Choroid plexus epithelial cell (primary cell): ENCODE results near the gene PRELID3B.
"Not testable (repeated sequence)": the region's sequence is repeated elsewhere in the genome, so short reads cannot be mapped to it uniquely, and the experiment has no call there.

Source experiments
- DNase-seq: peaks from one replicate; pipeline ENCODE4 v3.0.0-alpha.2; 2010; ENCODE audit warnings: low read depth
- H3K4me3 ChIP-seq: 2 replicates; pipeline ENCODE4 v1.5.1; 2011; ENCODE audit warnings: low read depth, mild to moderate bottlenecking, control low read depth, low read length, moderate library complexity
- TF ChIP-seq, protein P1 (sequence below): conservative IDR thresholded peaks from 2 replicates; pipeline ENCODE4 v1.5.1; 2011; ENCODE audit warnings: low read depth, mild to moderate bottlenecking, control low read depth, inconsistent platforms, low read length, moderate library complexity

The PRELID3B gene

DNA sequence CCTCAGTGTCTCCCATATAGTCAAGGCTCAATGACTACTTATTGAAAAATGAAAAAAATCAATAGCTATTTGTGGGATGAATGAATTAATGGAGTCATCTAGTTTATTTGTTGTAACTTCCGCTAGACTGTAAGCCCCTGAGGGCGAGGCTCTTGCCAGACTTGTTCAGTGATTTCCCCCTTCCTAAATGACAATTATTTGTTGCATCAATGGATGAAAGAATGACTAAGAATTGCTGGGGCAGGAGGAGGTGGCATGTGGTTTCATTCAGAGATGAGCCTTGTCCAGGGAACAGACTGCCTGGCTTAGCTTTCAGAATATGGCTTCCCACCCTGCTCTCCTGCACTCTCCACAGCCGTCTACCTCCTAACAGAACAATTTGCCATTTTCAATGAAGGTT lies 1.1 kb upstream of the PRELID3B start:
- no peak for DNase-seq
- H3K4me3 ChIP-seq: no peak overlapping the region
- TF ChIP-seq, protein P1, sequence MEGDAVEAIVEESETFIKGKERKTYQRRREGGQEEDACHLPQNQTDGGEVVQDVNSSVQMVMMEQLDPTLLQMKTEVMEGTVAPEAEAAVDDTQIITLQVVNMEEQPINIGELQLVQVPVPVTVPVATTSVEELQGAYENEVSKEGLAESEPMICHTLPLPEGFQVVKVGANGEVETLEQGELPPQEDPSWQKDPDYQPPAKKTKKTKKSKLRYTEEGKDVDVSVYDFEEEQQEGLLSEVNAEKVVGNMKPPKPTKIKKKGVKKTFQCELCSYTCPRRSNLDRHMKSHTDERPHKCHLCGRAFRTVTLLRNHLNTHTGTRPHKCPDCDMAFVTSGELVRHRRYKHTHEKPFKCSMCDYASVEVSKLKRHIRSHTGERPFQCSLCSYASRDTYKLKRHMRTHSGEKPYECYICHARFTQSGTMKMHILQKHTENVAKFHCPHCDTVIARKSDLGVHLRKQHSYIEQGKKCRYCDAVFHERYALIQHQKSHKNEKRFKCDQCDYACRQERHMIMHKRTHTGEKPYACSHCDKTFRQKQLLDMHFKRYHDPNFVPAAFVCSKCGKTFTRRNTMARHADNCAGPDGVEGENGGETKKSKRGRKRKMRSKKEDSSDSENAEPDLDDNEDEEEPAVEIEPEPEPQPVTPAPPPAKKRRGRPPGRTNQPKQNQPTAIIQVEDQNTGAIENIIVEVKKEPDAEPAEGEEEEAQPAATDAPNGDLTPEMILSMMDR: no peak

DNA sequence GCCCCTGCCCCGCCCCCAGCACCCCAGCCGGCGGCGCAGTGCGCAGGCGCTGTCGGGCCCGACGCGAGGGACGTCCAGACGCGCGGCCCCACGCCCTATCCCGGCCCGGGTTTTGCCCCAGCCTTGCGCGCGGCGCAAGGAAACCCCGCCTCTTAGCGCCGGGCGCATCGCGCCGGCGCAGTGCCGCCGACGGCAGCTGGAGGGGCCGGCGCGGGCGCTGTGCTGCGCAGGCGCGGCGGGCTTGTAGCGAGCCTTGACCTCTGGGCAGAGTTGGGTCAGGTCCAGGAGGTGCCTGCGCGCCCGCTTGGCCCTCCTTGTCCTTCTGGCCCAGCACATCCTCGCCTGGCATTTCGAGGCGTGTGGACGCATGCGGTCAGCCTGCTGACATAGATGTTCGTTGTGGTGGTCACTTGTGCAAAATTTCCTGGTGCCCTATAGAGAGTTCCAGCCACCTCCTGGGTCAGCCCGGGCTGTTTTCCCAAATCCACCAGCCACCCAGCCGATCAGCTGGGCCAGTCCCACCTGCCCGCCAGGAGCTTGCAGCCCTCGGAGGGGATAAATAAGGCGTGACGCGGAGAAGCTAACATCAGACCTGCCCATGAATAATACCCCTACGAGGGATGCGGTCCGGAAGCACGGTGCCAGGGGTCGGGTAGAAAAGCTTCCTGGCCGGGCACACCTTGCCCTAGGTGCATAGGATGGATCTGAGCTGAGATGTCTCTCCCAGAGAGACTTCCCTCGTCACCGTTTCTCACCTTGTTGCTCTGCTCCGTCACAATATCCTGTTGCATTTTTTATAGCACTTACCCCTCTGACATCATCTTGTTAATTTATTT lies 428 bp upstream of the PRELID3B start:
- DNase-seq: peak; percentile 92
- TF ChIP-seq, protein P1: no peak
- H3K4me3 ChIP-seq: peak overlapping the region; percentile 90

DNA sequence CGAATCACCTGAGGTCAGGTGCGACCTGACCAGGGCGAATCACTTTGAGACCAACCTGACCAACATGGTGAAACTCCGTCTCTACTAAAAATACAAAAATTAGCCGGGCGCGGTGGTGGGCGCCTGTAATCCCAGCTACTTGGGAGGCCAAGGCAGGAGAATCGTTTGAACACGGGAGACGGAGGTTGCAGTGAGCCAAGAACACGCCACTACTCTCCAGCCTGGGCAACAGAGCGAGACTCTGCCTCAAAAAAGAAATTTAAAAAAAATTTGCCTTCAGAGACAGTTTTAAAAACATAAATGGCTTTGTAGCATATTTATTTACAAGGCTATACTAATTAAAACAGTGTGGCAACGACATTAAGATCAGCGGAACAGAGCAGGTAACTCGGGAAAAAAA lies 1.1 kb downstream of the PRELID3B start:
- peak overlapping the region; percentile 90 for H3K4me3 ChIP-seq
- DNase-seq: not testable (repeated sequence)

DNA sequence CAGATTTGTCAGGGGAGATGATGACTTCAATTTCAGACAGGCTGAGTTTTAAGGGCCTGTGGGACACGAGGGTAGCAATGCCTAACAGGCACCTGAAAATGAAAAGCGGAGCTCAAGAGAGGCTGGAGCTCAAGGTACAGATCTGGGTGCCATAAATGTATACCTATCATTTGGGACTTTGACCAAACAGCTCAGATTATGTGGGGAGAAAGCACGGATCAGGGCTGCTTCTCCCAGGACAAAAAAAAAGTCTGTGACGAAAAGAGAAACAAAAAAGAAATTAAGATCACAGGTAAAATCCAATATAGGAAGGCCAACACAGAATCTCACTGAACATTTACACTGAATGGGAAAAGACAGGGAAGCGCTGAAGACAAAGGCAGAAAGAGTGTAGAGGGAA lies 1.9 kb downstream of the PRELID3B start:
- no peak overlapping the region for H3K4me3 ChIP-seq
- no peak for DNase-seq
- TF ChIP-seq, protein P1: no peak

DNA sequence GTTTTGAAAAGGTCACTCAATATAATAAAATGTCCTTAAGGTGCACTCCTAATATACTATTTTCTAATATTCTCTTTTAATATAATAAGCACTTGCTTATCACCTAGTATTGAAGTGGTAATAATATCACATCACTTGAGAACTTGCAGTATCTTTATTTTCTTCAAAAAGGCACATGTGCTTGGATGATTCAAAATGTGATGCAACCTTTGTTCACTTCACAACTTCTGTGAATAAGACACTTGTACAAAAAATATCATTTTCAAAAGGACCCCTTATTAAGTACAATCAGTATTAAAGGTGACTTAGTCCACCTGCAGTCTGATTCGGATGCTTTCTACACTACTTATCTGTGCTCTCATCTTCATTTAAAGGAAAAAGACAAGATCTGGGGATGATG lies 3.4 kb downstream of the PRELID3B start:
- peak; percentile 43 for DNase-seq
- no peak overlapping the region for H3K4me3 ChIP-seq
- TF ChIP-seq, protein P1: no peak

DNA sequence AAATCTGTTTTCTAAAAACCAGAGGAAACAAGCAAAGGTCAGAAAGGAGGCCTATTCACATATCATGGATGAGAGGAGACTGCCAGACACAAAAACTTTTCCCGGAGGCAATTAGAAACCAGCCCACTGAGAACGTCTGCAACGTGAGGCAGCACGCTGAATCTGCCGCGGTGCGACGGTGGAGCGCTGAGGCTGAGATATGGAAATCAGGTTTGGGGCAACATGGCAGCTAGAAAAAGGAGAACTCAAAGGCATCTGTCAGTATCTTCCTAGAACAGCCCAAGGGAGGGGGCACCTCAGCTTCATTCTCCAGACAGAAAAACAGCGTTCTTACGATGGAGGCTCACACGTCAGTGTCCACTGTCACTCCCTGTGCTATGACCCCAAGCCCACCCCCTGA lies 5.2 kb downstream of the PRELID3B start:
- DNase-seq: no peak
- TF ChIP-seq, protein P1: no peak
- H3K4me3 ChIP-seq: no peak overlapping the region

DNA sequence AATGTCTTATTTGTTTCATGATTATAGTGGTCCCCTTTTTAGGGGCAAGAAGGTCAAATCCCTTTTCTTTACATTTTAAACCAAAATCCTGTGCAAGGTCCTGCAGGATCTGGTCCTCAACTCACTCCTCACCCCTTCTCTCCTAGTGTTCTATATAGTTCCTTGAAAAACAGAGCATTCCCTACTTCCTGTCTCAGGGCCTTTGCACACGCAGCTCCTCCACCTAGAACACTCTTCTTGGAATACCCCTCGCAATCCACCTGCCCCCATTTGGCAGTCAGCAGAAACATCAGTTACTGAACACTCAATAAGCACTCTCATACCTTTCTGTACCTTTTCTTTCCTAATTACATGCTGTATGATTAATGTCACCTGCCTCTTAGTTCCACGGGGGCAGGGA lies 7.2 kb downstream of the PRELID3B start:
- H3K4me3 ChIP-seq: no peak overlapping the region
- DNase-seq: no peak
- TF ChIP-seq, protein P1: no peak
